ENCODE measurements around the gene CCDC170.

DNA sequence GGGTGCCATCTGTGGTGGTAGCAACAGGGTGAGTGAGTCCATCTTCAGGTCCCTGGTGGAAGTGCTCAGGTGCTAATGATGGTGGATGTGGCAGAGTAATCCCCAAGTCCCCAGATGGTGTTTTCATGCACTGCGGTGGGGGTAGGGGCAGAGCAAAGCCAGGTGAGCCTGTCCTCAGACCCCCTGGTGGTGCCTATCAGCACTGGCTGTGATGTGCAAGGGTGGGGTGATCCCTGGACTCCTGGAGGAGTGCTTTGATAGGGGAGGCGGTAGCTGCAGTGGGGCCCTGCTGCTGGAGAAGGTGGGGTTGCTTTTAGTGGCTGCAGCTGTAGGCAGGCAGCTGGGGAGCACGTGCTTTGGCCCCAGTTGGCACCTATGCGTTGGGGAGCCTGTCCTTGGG, 70.8 kb downstream of the CCDC170 start:
- TF ChIP-seq POLR2A (IDR thresholded peaks at IDR 0.05) = no peak
- TF ChIP-seq CTCF (IDR thresholded peaks at IDR 0.05) = no peak
